H1 (cell line): ENCODE measurements around the gene CAMK2G. TPM values are rescaled to one million over a fixed set of nuclear protein-coding genes. Genes with fewer than 3 reads are reported as not detected.

Experiments used
- EP300 ChIP-seq, 2 experiments: IDR thresholded peaks; 1 replicate in 1 of 2; 2 replicates in 1 of 2; pipeline ENCODE4 v1.6.1; 2011 to 2012; ENCODE audit warnings: low read depth in 2 of 2, low read length in 2 of 2, mild to moderate bottlenecking in 2 of 2, borderline replicate concordance in 1 of 2, inconsistent platforms in 1 of 2, moderate library complexity in 1 of 2
- KDM5A ChIP-seq: fragments of 200-600 bp; IDR thresholded peaks from 2 replicates; pipeline ENCODE4 v1.7.1; 2012; ENCODE audit warnings: mild to moderate bottlenecking, low read length, inconsistent platforms, mixed read lengths
- RAD21 ChIP-seq, 2 experiments: IDR thresholded peaks in 1 of 2; conservative IDR thresholded peaks in 1 of 2; 2 replicates each; pipeline ENCODE4 v1.6.1; 2011; ENCODE audit warnings: low read depth in 2 of 2, low read length in 2 of 2, improper control_type of control experiment in 1 of 2, inconsistent platforms in 1 of 2, mild to moderate bottlenecking in 1 of 2, moderate library complexity in 1 of 2
- RBBP5 ChIP-seq: IDR thresholded peaks from 2 replicates; pipeline ENCODE4 v1.7.1; 2012; ENCODE audit warnings: low read depth, mild to moderate bottlenecking, inconsistent platforms, low read length, moderate library complexity, borderline replicate concordance
- RFX5 ChIP-seq: IDR thresholded peaks from 2 replicates; pipeline ENCODE4 v1.6.1; 2011; ENCODE audit warnings: low read depth, low read length, improper control_type of control experiment, borderline replicate concordance
- SIX5 ChIP-seq: IDR thresholded peaks from 2 replicates; pipeline ENCODE4 v1.6.1; 2011; ENCODE audit warnings: mild to moderate bottlenecking, low read depth, low read length
- SP4 ChIP-seq: IDR thresholded peaks from 2 replicates; pipeline ENCODE4 v1.6.1; 2012; ENCODE audit warnings: low read length, inconsistent platforms
- SRF ChIP-seq: IDR thresholded peaks from 2 replicates; pipeline ENCODE4 v1.6.1; 2011; ENCODE audit warnings: mild to moderate bottlenecking, low read depth, low read length, moderate library complexity
- TAF1 ChIP-seq: IDR thresholded peaks from 2 replicates; pipeline ENCODE4 v1.6.1; 2011; ENCODE audit warnings: mild to moderate bottlenecking, low read depth, low read length
- polyA plus RNA-seq, 7 experiments: library from polyadenylated mRNA; depleted of rRNA in 3 of 7; stranded (reverse) in 5 of 7; unstranded in 2 of 7; fragments of >200 nt in 5 of 7; fragments of 200-250 nt in 2 of 7; gene quantifications; 1 replicate in 5 of 7; 2 replicates in 1 of 7; 4 replicates in 1 of 7; pipeline versions ENCODE4 v1.2.1 to v1.2.3, GENCODE V29; 2011 to 2013; ENCODE audit warnings: missing spikeins in 2 of 7, mixed read lengths in 2 of 7
- total RNA-seq: library from RNA; stranded (reverse); fragmentation: NEBNext Ultra II Directional; extraction: Animal tissue kit (Norgen Biotek cat#: 25700); gene quantifications from 2 replicates; pipeline ENCODE4 v1.2.1, GENCODE V29; 2021
- TF ChIP-seq, protein P1 (sequence below): IDR thresholded peaks from 2 replicates; pipeline ENCODE4 v1.6.1; 2012; ENCODE audit warnings: inconsistent platforms

CAMK2G gene
- total and polyA plus RNA-seq, 2 of the 8 experiments (the other 6 are each of a cell fraction or from before 2014, with no cell fraction given), result 28.9 to 31.7 TPM

- no peak for TF ChIP-seq KDM5A
- no peak for TF ChIP-seq SIX5
- TF ChIP-seq RAD21 (IDR thresholded peaks at IDR 0.05 in 1 of 2, conservative IDR thresholded peaks at IDR 0.05 in 1 of 2; ENCODE audit: low read depth in 2 of 2, low read length in 2 of 2), result no peak
- TF ChIP-seq TAF1, result no peak
- no peak for TF ChIP-seq EP300 (IDR thresholded peaks at IDR 0.05; ENCODE audit: borderline replicate concordance in 1 of 2, low read depth in 2 of 2, low read length in 2 of 2)
- TF ChIP-seq RBBP5, result no peak
- TF ChIP-seq, protein P1, sequence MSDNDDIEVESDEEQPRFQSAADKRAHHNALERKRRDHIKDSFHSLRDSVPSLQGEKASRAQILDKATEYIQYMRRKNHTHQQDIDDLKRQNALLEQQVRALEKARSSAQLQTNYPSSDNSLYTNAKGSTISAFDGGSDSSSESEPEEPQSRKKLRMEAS, result no peak
- no peak for TF ChIP-seq SRF
- no peak for TF ChIP-seq RFX5
- no peak for TF ChIP-seq SP4
These were observed 32.6 kb downstream of the CAMK2G start (continued) for GRCh38 chr10:73841526-73842285.
